K562 (cell line): ENCODE data around the gene SEPTIN2. TPM values are rescaled to one million over a fixed set of nuclear protein-coding genes. Genes with fewer than 3 reads are reported as not detected.

Source experiments
- ASH1L ChIP-seq: fragments of 450-650 bp; IDR thresholded peaks from 2 replicates; pipeline ENCODE4 v1.6.1; 2018; ENCODE audit warnings: borderline replicate concordance, mild to moderate bottlenecking, low read depth; ENCODE audit not compliant: partially characterized antibody
- BCL6 ChIP-seq: fragments of 250-450 bp; sonication (Bioruptor Pico); IDR thresholded peaks from 2 replicates; pipeline ENCODE4 v1.4.0; 2020
- CBX8 ChIP-seq: fragments of 200-600 bp; sonication (generic); IDR thresholded peaks from 2 replicates; pipeline ENCODE4 v1.6.1; 2012; ENCODE audit warnings: borderline replicate concordance, mixed run types, low read depth, mild to moderate bottlenecking, moderate library complexity, mixed read lengths, low read length, control low read depth, inconsistent platforms; ENCODE audit not compliant: poor library complexity, severe bottlenecking; ENCODE audit errors: extremely low read depth
- CC2D1A ChIP-seq: fragments of 450-650 bp; IDR thresholded peaks from 2 replicates; pipeline ENCODE4 v1.6.1; 2017; ENCODE audit warnings: mild to moderate bottlenecking
- COPS2 ChIP-seq: fragments of 450-650 bp; conservative IDR thresholded peaks from 2 replicates; pipeline ENCODE4 v1.6.1; 2016; ENCODE audit warnings: mild to moderate bottlenecking, moderate library complexity
- ELF2 ChIP-seq: fragments of 250-450 bp; sonication (Bioruptor Pico); IDR thresholded peaks from 2 replicates; pipeline ENCODE4 v1.5.0; 2021; ENCODE audit warnings: mild to moderate bottlenecking
- GABPA ChIP-seq: fragments of 200-800 bp; sonication (Bioruptor generic); conservative IDR thresholded peaks from 2 replicates; pipeline ENCODE4 v1.6.1; 2016; ENCODE audit warnings: low read depth, missing genetic modification characterization, missing compliant biosample characterization
- HMG20B ChIP-seq: fragments of 250-450 bp; sonication (Bioruptor Pico); IDR thresholded peaks from 2 replicates; pipeline ENCODE4 v1.5.0; 2021; ENCODE audit warnings: mild to moderate bottlenecking
- KAT8 ChIP-seq: fragments of 450-650 bp; IDR thresholded peaks from 2 replicates; pipeline ENCODE4 v1.6.1; 2016; ENCODE audit warnings: low read depth, mild to moderate bottlenecking
- KDM1A ChIP-seq, 2 experiments: fragments of 450-650 bp; IDR thresholded peaks; 2 replicates each; pipeline ENCODE4 v1.6.1; 2016; ENCODE audit warnings: mild to moderate bottlenecking in 2 of 2
- KLF10 ChIP-seq: fragments of 250-450 bp; sonication (Bioruptor Pico); IDR thresholded peaks from 2 replicates; pipeline ENCODE4 v1.6.1; 2021; ENCODE audit warnings: matching md5 sums
- MAFK ChIP-seq: IDR thresholded peaks from 2 replicates; pipeline ENCODE4 v1.6.1; 2011; ENCODE audit warnings: low read length, improper control_type of control experiment
- NCOA1 ChIP-seq: fragments of 450-650 bp; IDR thresholded peaks from 2 replicates; pipeline ENCODE4 v1.6.1; 2016; ENCODE audit warnings: low read depth
- NFRKB ChIP-seq: fragments of 450-650 bp; IDR thresholded peaks from 2 replicates; pipeline ENCODE4 v1.6.1; 2016; ENCODE audit warnings: low read depth
- NR2C1 ChIP-seq, 2 experiments: fragments of 450-650 bp; IDR thresholded peaks; 2 replicates each; pipeline ENCODE4 v1.6.1; 2017; ENCODE audit warnings: mild to moderate bottlenecking in 2 of 2, antibody characterized with exemption in 1 of 2, inconsistent platforms in 1 of 2, missing compliant biosample characterization in 1 of 2, missing genetic modification characterization in 1 of 2
- PCBP1 ChIP-seq: fragments of 200-400 bp; formaldehyde crosslinking; IDR thresholded peaks from 2 replicates; pipeline ENCODE4 v1.6.1; 2018; ENCODE audit warnings: mild to moderate bottlenecking, low read depth, low read length; ENCODE audit not compliant: poor library complexity, severe bottlenecking
- RNF2 ChIP-seq: sonication (generic); IDR thresholded peaks from 2 replicates; pipeline ENCODE4 v1.6.1; 2016
- TEAD1 ChIP-seq, 2 experiments: fragments of 450-650 bp in 1 of 2; sonication (generic) in 1 of 2; formaldehyde crosslinking; IDR thresholded peaks; 2 replicates each; pipeline versions ENCODE4 v1.4.0 to v1.8.0; 2020 to 2022; ENCODE audit warnings: mild to moderate bottlenecking in 2 of 2, missing genetic modification reagents in 1 of 2
- ZFX ChIP-seq: sonication (generic); formaldehyde crosslinking; IDR thresholded peaks from 2 replicates; pipeline ENCODE4 v1.8.0; 2022; ENCODE audit warnings: mild to moderate bottlenecking, missing genetic modification reagents, moderate library complexity
- ZNF764 ChIP-seq: fragments of 250-450 bp; sonication (Bioruptor Pico); IDR thresholded peaks from 2 replicates; pipeline ENCODE4 v1.4.0; 2020; ENCODE audit warnings: low read depth, mild to moderate bottlenecking, moderate library complexity
- ZZZ3 ChIP-seq: fragments of 450-650 bp; IDR thresholded peaks from 2 replicates; pipeline ENCODE4 v1.6.1; 2016; ENCODE audit warnings: antibody characterized with exemption, mild to moderate bottlenecking, moderate library complexity
- polyA plus RNA-seq, 8 experiments: library from polyadenylated mRNA; depleted of rRNA in 4 of 8; stranded (reverse) in 5 of 8; unstranded in 3 of 8; fragments of >200 nt; fragmentation: Nextera tagmentation in 2 of 8; fragmentation: Illumina TruSeq in 1 of 8; extraction: Ambion mirVana in 2 of 8; extraction: Trizol in 1 of 8; gene quantifications; 2 replicates each; pipeline versions ENCODE4 v1.2.1 to v1.2.3, GENCODE V29; 2011 to 2014; ENCODE audit warnings: inconsistent platforms in 1 of 8, missing spikeins in 1 of 8
- total RNA-seq, 7 experiments: library from RNA; depleted of rRNA in 6 of 7; stranded (reverse); fragments of >200 nt in 6 of 7; fragmentation: Illumina TruSeq in 2 of 7; extraction: Trizol in 2 of 7; gene quantifications; 2 replicates each; pipeline versions ENCODE4 v1.2.1 to v1.2.3, GENCODE V29; 2011 to 2021; ENCODE audit warnings: low replicate concordance in 1 of 7
- TF ChIP-seq, protein P1 (sequence below): fragments of 150-350 bp; IDR thresholded peaks from 2 replicates; pipeline ENCODE4 v1.6.1; 2014; ENCODE audit warnings: low read depth, mild to moderate bottlenecking, low read length, borderline replicate concordance
- TF ChIP-seq, protein P2 (sequence below), 2 experiments: fragments of 450-650 bp; conservative IDR thresholded peaks; 2 replicates each; pipeline ENCODE4 v1.6.1; 2017; ENCODE audit warnings: mild to moderate bottlenecking in 2 of 2, moderate library complexity in 2 of 2
- TF ChIP-seq, protein P3 (sequence below): fragments of 450-650 bp; formaldehyde crosslinking; IDR thresholded peaks from 2 replicates; pipeline ENCODE4 v1.4.0; 2020; ENCODE audit warnings: mild to moderate bottlenecking

Gene SEPTIN2
- total and polyA plus RNA-seq, 9 of the 15 experiments (the other 6 are each of a cell fraction or from before 2014, with no cell fraction given), result 121 to 367 (median 166) TPM

DNA sequence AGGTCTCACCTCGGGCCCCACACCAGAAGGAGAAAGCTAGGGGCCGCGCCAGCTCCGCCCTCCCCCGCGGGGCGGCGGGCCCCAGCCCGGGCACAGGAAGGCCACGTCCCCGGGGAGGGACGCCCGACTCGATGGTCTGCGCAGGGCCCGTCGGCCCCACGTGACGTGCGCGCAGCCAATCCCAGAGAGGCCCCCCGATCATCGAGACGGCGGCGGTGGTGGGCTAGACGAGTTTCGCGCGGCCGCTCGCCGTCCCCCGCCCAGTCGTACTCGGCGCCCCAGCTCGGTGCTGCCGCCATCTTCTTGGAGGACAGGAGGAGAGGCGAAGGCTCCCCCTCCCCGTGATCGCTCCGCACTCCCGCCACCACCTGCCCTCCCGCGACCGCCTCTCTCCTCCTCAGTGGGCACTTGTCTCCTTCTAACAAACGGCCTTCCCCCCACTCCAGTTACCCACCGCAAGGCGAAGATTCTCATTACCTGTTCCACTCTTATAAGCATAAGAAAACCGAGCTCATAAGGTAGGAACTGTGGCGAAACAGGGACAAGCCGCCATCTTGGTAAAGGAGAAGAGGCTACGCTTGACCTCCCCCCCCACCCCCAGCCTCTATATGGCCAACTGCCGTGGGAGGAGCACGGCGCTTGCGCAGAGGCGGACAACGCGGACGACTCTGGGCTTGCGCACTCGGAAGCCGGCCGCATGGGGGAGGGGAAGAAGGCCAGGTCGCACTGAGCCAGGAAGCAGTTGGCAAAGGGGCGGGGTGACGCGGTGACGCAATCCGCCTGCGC is 439 bp upstream of the SEPTIN2 start, which contains the start of gene HDLBP (continued):
- TF ChIP-seq, protein P1, sequence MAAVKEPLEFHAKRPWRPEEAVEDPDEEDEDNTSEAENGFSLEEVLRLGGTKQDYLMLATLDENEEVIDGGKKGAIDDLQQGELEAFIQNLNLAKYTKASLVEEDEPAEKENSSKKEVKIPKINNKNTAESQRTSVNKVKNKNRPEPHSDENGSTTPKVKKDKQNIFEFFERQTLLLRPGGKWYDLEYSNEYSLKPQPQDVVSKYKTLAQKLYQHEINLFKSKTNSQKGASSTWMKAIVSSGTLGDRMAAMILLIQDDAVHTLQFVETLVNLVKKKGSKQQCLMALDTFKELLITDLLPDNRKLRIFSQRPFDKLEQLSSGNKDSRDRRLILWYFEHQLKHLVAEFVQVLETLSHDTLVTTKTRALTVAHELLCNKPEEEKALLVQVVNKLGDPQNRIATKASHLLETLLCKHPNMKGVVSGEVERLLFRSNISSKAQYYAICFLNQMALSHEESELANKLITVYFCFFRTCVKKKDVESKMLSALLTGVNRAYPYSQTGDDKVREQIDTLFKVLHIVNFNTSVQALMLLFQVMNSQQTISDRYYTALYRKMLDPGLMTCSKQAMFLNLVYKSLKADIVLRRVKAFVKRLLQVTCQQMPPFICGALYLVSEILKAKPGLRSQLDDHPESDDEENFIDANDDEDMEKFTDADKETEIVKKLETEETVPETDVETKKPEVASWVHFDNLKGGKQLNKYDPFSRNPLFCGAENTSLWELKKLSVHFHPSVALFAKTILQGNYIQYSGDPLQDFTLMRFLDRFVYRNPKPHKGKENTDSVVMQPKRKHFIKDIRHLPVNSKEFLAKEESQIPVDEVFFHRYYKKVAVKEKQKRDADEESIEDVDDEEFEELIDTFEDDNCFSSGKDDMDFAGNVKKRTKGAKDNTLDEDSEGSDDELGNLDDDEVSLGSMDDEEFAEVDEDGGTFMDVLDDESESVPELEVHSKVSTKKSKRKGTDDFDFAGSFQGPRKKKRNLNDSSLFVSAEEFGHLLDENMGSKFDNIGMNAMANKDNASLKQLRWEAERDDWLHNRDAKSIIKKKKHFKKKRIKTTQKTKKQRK, result no peak
- TF ChIP-seq HMG20B (CRISPR knock-in tag), result no peak
- TF ChIP-seq CBX8, result no peak
- TF ChIP-seq NFRKB, result peak; percentile 98
- TF ChIP-seq ZZZ3, result 0 out of 2 replicates have a peak, but pooled peaks have one; percentile 69
- no peak for TF ChIP-seq BCL6
- peak; percentile 62 for TF ChIP-seq NCOA1
- no peak for TF ChIP-seq ELF2 (CRISPR knock-in tag)
- TF ChIP-seq PCBP1, result peak; percentile 18
- TF ChIP-seq KLF10, result no peak
- no peak for TF ChIP-seq ASH1L
- TF ChIP-seq GABPA (tag), result peak; percentile 76
- peak; percentile 97 for TF ChIP-seq ZFX (CRISPR knock-in tag)
- no peak; a peak in 2 of 4 replicates for TF ChIP-seq TEAD1 (CRISPR knock-in tag; IDR thresholded peaks at IDR 0.05)
- no peak for TF ChIP-seq MAFK
- TF ChIP-seq, protein P2, sequence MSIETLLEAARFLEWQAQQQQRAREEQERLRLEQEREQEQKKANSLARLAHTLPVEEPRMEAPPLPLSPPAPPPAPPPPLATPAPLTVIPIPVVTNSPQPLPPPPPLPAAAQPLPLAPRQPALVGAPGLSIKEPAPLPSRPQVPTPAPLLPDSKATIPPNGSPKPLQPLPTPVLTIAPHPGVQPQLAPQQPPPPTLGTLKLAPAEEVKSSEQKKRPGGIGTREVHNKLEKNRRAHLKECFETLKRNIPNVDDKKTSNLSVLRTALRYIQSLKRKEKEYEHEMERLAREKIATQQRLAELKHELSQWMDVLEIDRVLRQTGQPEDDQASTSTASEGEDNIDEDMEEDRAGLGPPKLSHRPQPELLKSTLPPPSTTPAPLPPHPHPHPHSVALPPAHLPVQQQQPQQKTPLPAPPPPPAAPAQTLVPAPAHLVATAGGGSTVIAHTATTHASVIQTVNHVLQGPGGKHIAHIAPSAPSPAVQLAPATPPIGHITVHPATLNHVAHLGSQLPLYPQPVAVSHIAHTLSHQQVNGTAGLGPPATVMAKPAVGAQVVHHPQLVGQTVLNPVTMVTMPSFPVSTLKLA (conservative IDR thresholded peaks at IDR 0.05), result peak; percentile 34 to 72; a peak in 3 of 4 replicates
- 0 out of 2 replicates have a peak, but pooled peaks have one; percentile 2 for TF ChIP-seq RNF2
- TF ChIP-seq KAT8, result no peak
- no peak for TF ChIP-seq KDM1A (IDR thresholded peaks at IDR 0.05)
- TF ChIP-seq, protein P3, sequence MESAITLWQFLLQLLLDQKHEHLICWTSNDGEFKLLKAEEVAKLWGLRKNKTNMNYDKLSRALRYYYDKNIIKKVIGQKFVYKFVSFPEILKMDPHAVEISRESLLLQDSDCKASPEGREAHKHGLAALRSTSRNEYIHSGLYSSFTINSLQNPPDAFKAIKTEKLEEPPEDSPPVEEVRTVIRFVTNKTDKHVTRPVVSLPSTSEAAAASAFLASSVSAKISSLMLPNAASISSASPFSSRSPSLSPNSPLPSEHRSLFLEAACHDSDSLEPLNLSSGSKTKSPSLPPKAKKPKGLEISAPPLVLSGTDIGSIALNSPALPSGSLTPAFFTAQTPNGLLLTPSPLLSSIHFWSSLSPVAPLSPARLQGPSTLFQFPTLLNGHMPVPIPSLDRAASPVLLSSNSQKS (CRISPR knock-in tag), result no peak
- no peak for TF ChIP-seq ZNF764 (CRISPR knock-in tag)
- peak; percentile 85 for TF ChIP-seq NR2C1 (IDR thresholded peaks at IDR 0.05)
- peak; percentile 90 for TF ChIP-seq NR2C1 (tag; IDR thresholded peaks at IDR 0.05)
- no peak for TF ChIP-seq COPS2
- peak; percentile 52; the same call in 1 of the 2 replicates for TF ChIP-seq CC2D1A
